Activated CD8-positive, alpha-beta T cell treated with anti-CD3 and anti-CD28 coated beads for 36 hours (primary cell): ENCODE data around the gene EDC4. TPM values are rescaled to one million over a fixed set of nuclear protein-coding genes. Genes with fewer than 3 reads are reported as not detected.
A peak's percentile ranks its signal among the peaks of the same experiment; 100 is the strongest.

ENCODE experiments used
- ATAC-seq: fragments of 200-7000 bp; cut with Tn5 transposase; one replicate; pipeline ENCODE4 v1.10.0; 2021; ENCODE audit warnings: mild to moderate bottlenecking, moderate library complexity
- CTCF ChIA-PET: fragments of 350-600 bp; sonication (Branson Sonifier 250); formaldehyde crosslinking; loops from one replicate; lab custom pipeline; 2021; ENCODE audit warnings: antibody characterized with exemption; lab: Charles Lee
- POLR2A ChIA-PET: fragments of 350-600 bp; sonication (Branson Sonifier 250); formaldehyde crosslinking; loops from one replicate; lab custom pipeline; 2021; ENCODE audit warnings: antibody characterized with exemption; lab: Charles Lee
- DNase-seq: peaks from one replicate; pipeline ENCODE4 v3.0.0-alpha.2; 2020
- H3K27ac Mint-ChIP-seq: one replicate; pipeline ENCODE4 v1.8.0; 2021; ENCODE audit warnings: mild to moderate bottlenecking, mixed read lengths
- H3K27me3 Mint-ChIP-seq: one replicate; pipeline ENCODE4 v1.8.0; 2021; ENCODE audit warnings: mixed read lengths
- H3K36me3 Mint-ChIP-seq: one replicate; pipeline ENCODE4 v1.8.0; 2021; ENCODE audit warnings: low read depth, mixed read lengths
- H3K4me1 Mint-ChIP-seq: one replicate; pipeline ENCODE4 v1.8.0; 2021; ENCODE audit warnings: low read depth, mixed read lengths
- H3K4me3 Mint-ChIP-seq: one replicate; pipeline ENCODE4 v1.8.0; 2021; ENCODE audit warnings: mild to moderate bottlenecking, moderate library complexity, mixed read lengths
- H3K9me3 Mint-ChIP-seq: one replicate; pipeline ENCODE4 v1.8.0; 2021; ENCODE audit warnings: mixed read lengths
- CTCF ChIP-seq: fragments of 200-600 bp; IDR thresholded peaks from one replicate; pipeline ENCODE4 v1.8.0; 2022; ENCODE audit warnings: antibody characterized with exemption, mild to moderate bottlenecking
- intact Hi-C: fragments of 100-400 bp; cut with micrococcal nuclease; formaldehyde crosslinking; loops from one replicate; pipeline ENCODE4 v1.10.0; 2022
- total RNA-seq, 2 experiments: library from RNA; stranded (reverse); gene quantifications; one replicate each; pipeline ENCODE4 v1.2.3, GENCODE V29; 2021

EDC4 gene
- total RNA-seq, 2 experiments from 2014 or later = 78.7 to 90.9 TPM

- no peak for DNase-seq
- ATAC-seq = no peak
- CTCF ChIA-PET = interaction anchor here (0.7 to 1.9 kb wide), 5 partner anchors 16 to 365 kb away, joined by 3 to 13 read pairs (median 6); no protein-coding TSS in a partner anchor
- intact Hi-C loops = no loop called here
- no peak overlapping the region for H3K27ac Mint-ChIP-seq
- peaks cover 15% of the 10 kb centered on the region for H3K36me3 Mint-ChIP-seq
- TF ChIP-seq CTCF = no peak
- POLR2A ChIA-PET = interaction anchor here (0.7 kb wide), 1 partner anchor 9 kb away, joined by 3 read pairs; no protein-coding TSS in a partner anchor
- no peaks in the 10 kb centered on the region for H3K9me3 Mint-ChIP-seq
- peaks cover 5% of the 10 kb centered on the region for H3K4me1 Mint-ChIP-seq
- H3K27me3 Mint-ChIP-seq = no peaks in the 10 kb centered on the region
- H3K4me3 Mint-ChIP-seq = no peak overlapping the region
Observed at GRCh38 chr16:67868290-67868689, 4.6 kb upstream of the EDC4 start.

- Mint-ChIP-seq H3K27ac (no peak overlapping the region), H3K9me3 (no peaks in the 10 kb centered on the region), H3K4me1 (peaks cover 14% of the 10 kb centered on the region), H3K36me3 (peaks cover 15% of the 10 kb centered on the region), H3K4me3 (no peak overlapping the region), H3K27me3 (no peaks in the 10 kb centered on the region)
- ChIA-PET CTCF (interaction anchor here (1.8 to 2.5 kb wide), 2 partner anchors 14 to 53 kb away, joined by 6 to 12 read pairs; no protein-coding TSS in a partner anchor), POLR2A (interaction anchor here (0.6 kb wide), 1 partner anchor 394 kb away, joined by 3 read pairs; no protein-coding TSS in a partner anchor)
- ATAC-seq (no peak), DNase-seq (no peak)
- no peak for TF ChIP-seq CTCF
- intact Hi-C loops = no loop called here
Observed at GRCh38 chr16:67869653-67870052, 3.2 kb upstream of the EDC4 start.

- TF ChIP-seq CTCF = no peak
- DNase-seq = no peak
- POLR2A ChIA-PET = interaction anchor here (0.8 to 1.4 kb wide), 4 partner anchors 9 to 28 kb away, joined by 4 to 6 read pairs (median 4); no protein-coding TSS in a partner anchor
- Mint-ChIP-seq H3K9me3 (no peaks in the 10 kb centered on the region), H3K27me3 (no peaks in the 10 kb centered on the region), H3K4me3 (no peak overlapping the region), H3K36me3 (peaks cover 12% of the 10 kb centered on the region), H3K4me1 (peaks cover 26% of the 10 kb centered on the region), H3K27ac (peak overlapping the region; percentile 49)
- no peak for ATAC-seq
- intact Hi-C loops = no loop called here
- CTCF ChIA-PET = interaction anchor here (0.6 to 2.5 kb wide), 8 partner anchors 9 to 76 kb away, joined by 3 to 12 read pairs (median 3); no protein-coding TSS in a partner anchor
Observed at GRCh38 chr16:67871256-67871655, 1.6 kb upstream of the EDC4 start.

- ChIA-PET POLR2A (interaction anchor here (0.8 to 1.4 kb wide), 5 partner anchors 10 to 28 kb away, joined by 3 to 6 read pairs (median 4); no protein-coding TSS in a partner anchor), CTCF (interaction anchor here (0.7 to 2.5 kb wide), 8 partner anchors 10 to 72 kb away, joined by 3 to 12 read pairs (median 3); no protein-coding TSS in a partner anchor)
- no peak for ATAC-seq
- peak overlapping the region; percentile 82 for H3K4me3 Mint-ChIP-seq
- no peaks in the 10 kb centered on the region for H3K9me3 Mint-ChIP-seq
- no peaks in the 10 kb centered on the region for H3K27me3 Mint-ChIP-seq
- intact Hi-C loops = no loop called here
- DNase-seq = no peak
- peak overlapping the region; percentile 86 for H3K27ac Mint-ChIP-seq
- H3K4me1 Mint-ChIP-seq = peaks cover 27% of the 10 kb centered on the region
- peaks cover 12% of the 10 kb centered on the region for H3K36me3 Mint-ChIP-seq
- no peak for TF ChIP-seq CTCF
Observed at GRCh38 chr16:67872131-67872630, 671 bp upstream of the EDC4 start.
